ENCODE results near the gene BRINP1. TPM values are rescaled to one million over a fixed set of nuclear protein-coding genes. Genes with fewer than 3 reads are reported as not detected.

The BRINP1 gene
- total RNA-seq, 1 donor from 2014 or later: 1.9 TPM

DNA sequence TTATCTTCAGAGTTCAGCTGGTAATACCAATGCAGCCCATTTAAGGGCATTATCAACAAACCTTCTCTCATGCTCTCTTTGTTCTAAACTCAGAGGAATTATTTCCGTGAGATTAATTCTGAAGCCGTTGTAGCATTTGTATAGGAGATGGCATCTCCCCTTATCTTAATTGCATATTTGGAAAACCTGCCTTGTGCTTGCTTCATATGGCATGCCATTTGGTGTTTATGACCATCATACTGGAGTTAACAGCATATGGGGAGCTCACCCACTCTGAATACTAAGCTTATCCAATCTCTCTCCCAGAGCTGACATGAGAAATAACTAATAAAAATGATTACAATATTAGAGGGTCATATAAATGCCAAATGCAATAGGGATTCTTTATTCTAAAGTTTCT is 243.2 kb downstream of the BRINP1 start:
- DNase-seq (ENCODE audit: low spot score): no peak

DNA sequence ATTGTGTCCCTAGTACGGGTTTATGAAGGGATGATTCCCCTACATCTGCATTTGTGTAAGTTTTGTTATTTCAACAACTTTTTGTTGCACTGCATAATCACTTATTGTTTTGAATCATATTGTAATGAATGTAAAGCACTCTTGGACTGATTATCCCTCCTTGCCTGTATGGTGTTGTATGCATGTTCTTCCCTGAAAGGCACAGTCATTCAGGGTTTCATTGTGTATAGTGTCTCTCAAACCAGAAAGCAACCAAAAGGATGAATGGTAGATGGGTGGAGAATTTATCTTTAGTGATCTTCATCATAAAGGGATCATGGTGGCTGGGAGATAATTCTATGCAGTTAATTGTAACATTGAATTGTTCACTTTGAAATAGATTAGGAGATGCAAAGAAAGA is 247.3 kb downstream of the BRINP1 start:
- no peak for DNase-seq (ENCODE audit: low spot score)

- no peak for DNase-seq (ENCODE audit: low spot score)
Measured at GRCh38 chr9:119117409-119117808, 251.8 kb downstream of the BRINP1 start.
